GM12864 (cell line): ENCODE results near the gene MRPL55.
A peak's percentile ranks its signal among the peaks of the same experiment; 100 is the strongest.

Source experiments
- DNase-seq: peaks from one replicate; pipeline ENCODE4 v3.0.0-alpha.2; 2011; ENCODE audit warnings: low read depth
- H3K4me3 ChIP-seq: 2 replicates; pipeline ENCODE4 v1.5.1; 2011; ENCODE audit warnings: mild to moderate bottlenecking, low read depth, low read length, control low read depth
- TF ChIP-seq, protein P1 (sequence below): IDR thresholded peaks from 2 replicates; pipeline ENCODE4 v1.5.1; 2011; ENCODE audit warnings: low read depth, mild to moderate bottlenecking, moderate library complexity, low read length, control low read depth, inconsistent platforms; ENCODE audit errors: missing control alignments

MRPL55 gene

DNA sequence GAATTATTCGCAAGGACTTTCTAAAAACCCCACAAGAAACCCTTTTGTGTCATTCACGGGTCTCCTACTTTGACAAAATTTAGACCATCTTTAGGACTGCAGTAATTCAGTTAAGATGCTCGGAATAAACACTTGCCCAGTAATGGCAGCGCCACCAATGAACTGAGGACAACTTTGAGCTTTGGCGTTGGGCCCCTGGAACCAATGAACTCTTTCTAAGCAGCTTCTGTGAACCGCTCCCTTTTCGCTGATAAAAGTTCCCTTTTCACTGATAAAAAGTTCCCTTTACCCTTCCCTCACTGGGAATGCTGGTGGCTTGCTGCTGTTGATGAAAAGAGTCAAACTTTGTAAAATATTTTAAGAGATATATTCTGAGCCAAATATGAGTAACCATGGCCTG, 1.5 kb upstream of the MRPL55 start:
- DNase-seq, result no peak
- H3K4me3 ChIP-seq, result no peak overlapping the region

DNA sequence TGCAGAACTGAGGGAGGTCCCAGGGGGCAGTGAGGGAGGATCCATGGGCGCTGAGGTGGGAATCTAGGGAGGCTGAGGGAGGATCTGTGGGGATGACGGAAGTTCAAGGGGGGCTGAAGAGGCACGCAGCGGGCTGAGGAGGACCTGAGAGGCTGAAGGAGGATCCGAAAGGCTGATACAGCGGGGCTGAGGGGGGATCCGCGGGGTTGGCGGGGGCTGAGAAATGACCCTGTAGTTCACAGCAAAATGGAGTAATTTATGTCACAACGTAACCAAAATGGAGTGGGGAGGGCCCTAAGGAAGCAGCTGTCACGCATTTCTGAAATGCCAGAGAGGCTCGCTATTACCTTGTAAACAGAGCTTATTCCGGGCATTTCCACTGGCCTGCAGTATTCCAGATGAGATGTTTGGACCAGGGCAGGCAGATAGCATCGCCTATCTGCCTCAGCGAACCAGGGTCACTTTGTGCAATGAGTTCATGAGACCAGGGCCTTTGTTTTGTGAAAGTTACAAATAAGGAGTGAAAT, 926 bp upstream of the MRPL55 start:
- no peak for DNase-seq
- H3K4me3 ChIP-seq, result peak overlapping the region; percentile 90
- TF ChIP-seq, protein P1, sequence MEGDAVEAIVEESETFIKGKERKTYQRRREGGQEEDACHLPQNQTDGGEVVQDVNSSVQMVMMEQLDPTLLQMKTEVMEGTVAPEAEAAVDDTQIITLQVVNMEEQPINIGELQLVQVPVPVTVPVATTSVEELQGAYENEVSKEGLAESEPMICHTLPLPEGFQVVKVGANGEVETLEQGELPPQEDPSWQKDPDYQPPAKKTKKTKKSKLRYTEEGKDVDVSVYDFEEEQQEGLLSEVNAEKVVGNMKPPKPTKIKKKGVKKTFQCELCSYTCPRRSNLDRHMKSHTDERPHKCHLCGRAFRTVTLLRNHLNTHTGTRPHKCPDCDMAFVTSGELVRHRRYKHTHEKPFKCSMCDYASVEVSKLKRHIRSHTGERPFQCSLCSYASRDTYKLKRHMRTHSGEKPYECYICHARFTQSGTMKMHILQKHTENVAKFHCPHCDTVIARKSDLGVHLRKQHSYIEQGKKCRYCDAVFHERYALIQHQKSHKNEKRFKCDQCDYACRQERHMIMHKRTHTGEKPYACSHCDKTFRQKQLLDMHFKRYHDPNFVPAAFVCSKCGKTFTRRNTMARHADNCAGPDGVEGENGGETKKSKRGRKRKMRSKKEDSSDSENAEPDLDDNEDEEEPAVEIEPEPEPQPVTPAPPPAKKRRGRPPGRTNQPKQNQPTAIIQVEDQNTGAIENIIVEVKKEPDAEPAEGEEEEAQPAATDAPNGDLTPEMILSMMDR, result no peak

More for the DNA sequence above, 1.5 kb upstream of the MRPL55 start:
- TF ChIP-seq, protein P1, result no peak

DNA sequence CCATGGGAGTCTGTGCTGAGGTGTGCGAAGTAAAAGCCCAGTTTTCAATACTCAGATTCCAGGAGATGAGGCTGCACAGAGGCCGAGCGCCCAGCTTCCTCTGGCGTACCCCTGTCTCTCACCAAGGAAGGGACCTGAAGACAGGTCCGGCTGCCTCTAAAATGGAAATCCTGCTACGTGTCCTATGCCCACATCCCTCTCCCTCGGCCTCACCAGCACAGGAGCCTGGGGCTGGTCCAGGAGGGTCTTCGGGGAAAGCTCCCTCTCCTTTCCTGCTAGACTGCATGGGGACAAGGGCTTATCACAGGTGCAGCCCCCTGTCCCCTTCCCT, 392 bp downstream of the MRPL55 start:
- no peak for DNase-seq
- peak overlapping the region; percentile 90 for H3K4me3 ChIP-seq
- TF ChIP-seq, protein P1, result no peak

DNA sequence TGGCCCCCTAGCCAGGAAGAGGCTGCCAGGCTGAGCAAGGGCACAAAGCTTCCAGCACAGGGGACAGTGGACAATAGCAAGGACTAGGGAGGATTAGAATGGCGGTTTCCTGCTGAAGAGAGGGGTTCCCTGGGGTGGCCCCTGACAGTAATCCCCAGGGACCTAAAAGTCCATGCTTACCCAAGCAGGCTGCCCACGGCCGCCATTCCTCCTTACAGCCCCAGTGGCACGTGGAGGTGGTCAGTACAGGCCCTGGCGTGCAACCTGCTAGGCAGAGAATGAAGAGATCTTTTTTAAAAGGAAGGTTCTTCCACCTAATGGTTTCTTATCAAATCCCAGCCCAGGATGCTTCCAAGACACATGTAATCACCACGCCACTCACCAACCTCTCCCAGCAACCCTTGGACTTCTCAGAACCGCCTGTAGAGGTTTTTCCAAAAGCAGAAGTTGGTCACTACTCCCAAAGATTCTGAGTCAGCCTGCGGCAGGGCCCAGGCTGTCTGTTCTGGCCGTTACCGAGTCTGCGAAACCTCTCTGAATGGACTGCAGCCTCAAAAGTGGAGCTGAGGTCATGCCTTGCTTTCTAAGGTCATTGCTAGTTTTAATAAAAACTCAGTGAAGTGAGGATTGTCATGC, 926 bp downstream of the MRPL55 start:
- H3K4me3 ChIP-seq, result peak overlapping the region; percentile 90
- TF ChIP-seq, protein P1, result no peak
- DNase-seq, result no peak

DNA sequence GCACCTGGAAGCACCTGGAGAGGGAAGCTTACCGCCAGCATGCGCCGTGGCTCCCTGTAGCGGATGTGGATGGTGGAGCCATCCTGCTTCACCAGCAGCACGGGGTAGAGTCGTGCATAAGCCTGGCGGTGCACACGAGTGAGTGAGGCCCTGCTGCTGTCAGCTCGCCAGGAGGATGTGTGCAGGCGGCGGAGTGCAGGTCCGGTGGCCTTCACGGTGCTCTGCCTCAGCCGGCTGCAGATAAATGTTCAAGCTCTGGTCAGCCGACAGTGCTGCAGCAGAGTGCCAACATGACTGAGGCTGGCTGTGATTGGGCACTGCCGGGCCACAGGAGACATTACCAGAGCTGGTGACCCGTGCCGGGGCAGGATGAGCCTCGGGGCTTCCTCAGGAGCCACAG, 1.5 kb downstream of the MRPL55 start:
- TF ChIP-seq, protein P1, result no peak
- DNase-seq, result no peak
- H3K4me3 ChIP-seq, result peak overlapping the region; percentile 90; the same call in 1 of the 2 replicates

DNA sequence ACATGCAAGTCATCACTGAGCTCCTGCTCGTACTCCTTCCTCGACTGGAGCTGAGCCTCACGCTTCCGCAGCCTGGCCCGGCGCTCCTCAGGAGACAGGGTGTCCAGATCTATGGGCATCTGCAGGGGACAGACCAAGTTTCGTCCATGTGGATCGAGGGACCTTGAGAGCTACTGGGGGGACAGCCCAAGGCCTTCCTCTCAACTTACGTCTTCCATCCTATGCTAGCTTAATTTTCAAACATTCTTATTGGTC, 2.4 kb downstream of the MRPL55 start:
- no peak overlapping the region for H3K4me3 ChIP-seq
- DNase-seq, result no peak
- TF ChIP-seq, protein P1, result no peak
